HepG2 (cell line): ENCODE results near the gene GNAS-AS1.

Experiments used
- HIC2 ChIP-seq: sonication (generic); formaldehyde crosslinking; IDR thresholded peaks from 2 replicates; pipeline ENCODE4 v1.9.0; 2022; ENCODE audit warnings: low read depth, missing genetic modification reagents
- ZNF317 ChIP-seq: sonication (generic); formaldehyde crosslinking; IDR thresholded peaks from 2 replicates; pipeline ENCODE4 v1.5.0; 2020; ENCODE audit warnings: mild to moderate bottlenecking, missing genetic modification reagents

GRCh38 chr20:58899512-58899911 lies 48.8 kb upstream of the GNAS-AS1 start:
- TF ChIP-seq HIC2 (CRISPR knock-in tag) (no peak), ZNF317 (CRISPR knock-in tag) (no peak)
